ENCODE data around the gene KATNAL1. TPM values are rescaled to one million over a fixed set of nuclear protein-coding genes. Genes with fewer than 3 reads are reported as not detected.

Gene KATNAL1
- total RNA-seq, 1 experiment from 2014 or later, result 11.2 TPM

GRCh38 chr13:30276178-30276577 lies 31.2 kb downstream of the KATNAL1 start:
- Histone ChIP-seq H3K27ac (ENCODE audit: insufficient read length, low read depth, low read length) (no peak overlapping the region), H3K4me1 (ENCODE audit: insufficient read depth, low read length) (no peaks in the 10 kb centered on the region), H3K23me2 (ENCODE audit: insufficient read length, low read depth, low read length, poor library complexity, severe bottlenecking) (no peaks in the 10 kb centered on the region), H3K9me3 (ENCODE audit: control insufficient read depth, low read depth, low read length) (no peaks in the 10 kb centered on the region), H3T11ph (ENCODE audit: low read length) (no peak overlapping the region), H3K4me2 (ENCODE audit: insufficient read depth, insufficient read length, low read length) (no peak overlapping the region), H2BK5ac (ENCODE audit: insufficient read length, low read length) (no peak overlapping the region), H2AFZ (ENCODE audit: low read length) (no peak overlapping the region), H4K5ac (ENCODE audit: insufficient read length, low read depth, low read length) (no peak overlapping the region), H2BK120ac (ENCODE audit: low read depth, low read length, poor library complexity, severe bottlenecking) (no peak overlapping the region), H3K14ac (ENCODE audit: insufficient read depth, low read length) (no peak overlapping the region), H4K20me1 (ENCODE audit: control insufficient read depth, insufficient read depth, insufficient read length) (no peaks in the 10 kb centered on the region), H2AK5ac (ENCODE audit: insufficient read length, low read length) (no peak overlapping the region), H3K79me2 (ENCODE audit: insufficient read depth, low read length) (no peaks in the 10 kb centered on the region), H3K4ac (ENCODE audit: low read depth, low read length) (no peak overlapping the region), H3K23ac (ENCODE audit: insufficient read length, low read depth, low read length) (no peak overlapping the region), H3K79me1 (ENCODE audit: insufficient read depth, low read depth, low read length, poor library complexity, severe bottlenecking) (no peaks in the 10 kb centered on the region), H4K91ac (ENCODE audit: insufficient read length, low read depth, low read length) (no peak overlapping the region), H2BK15ac (ENCODE audit: low read depth, low read length) (no peak overlapping the region), H2BK20ac (ENCODE audit: low read depth, low read length, poor library complexity, severe bottlenecking) (no peak overlapping the region), H3K18ac (ENCODE audit: insufficient read length, low read depth, low read length) (no peak overlapping the region), H3K9ac (ENCODE audit: extremely low read depth, insufficient read length, low read length) (no peak overlapping the region), H3K27me3 (ENCODE audit: insufficient read depth, low read length) (no peaks in the 10 kb centered on the region), H3K56ac (ENCODE audit: insufficient read length, low read depth, low read length) (no peak overlapping the region), H2BK12ac (ENCODE audit: insufficient read length, low read depth, low read length) (no peak overlapping the region), H4K8ac (replicated peaks; ENCODE audit: insufficient read length, low read depth, low read length) (no peak overlapping the region)
- no peaks in the 10 kb centered on the region; a peak in 1 of 4 replicates for H3K4me1 Mint-ChIP-seq
- peaks cover 9 to 33% (median 18%) of the 10 kb centered on the region in 3 experiments; a peak in 6 of 7 replicates for H3K36me3 Mint-ChIP-seq (ENCODE audit: insufficient read depth in 1 of 3, low read depth in 3 of 3)
- no peak overlapping the region for H3K4me3 Mint-ChIP-seq
- H3K9me3 Mint-ChIP-seq, result peaks cover 0 to 2% of the 10 kb centered on the region in 2 experiments; a peak in 2 of 5 replicates
- no peak for DNase-seq
- no CpG with 5 or more reads among the region's 1 CpG for WGBS (ENCODE audit: extremely low coverage, insufficient read length, low lambda C conversion rate)
- no peak for TF ChIP-seq CTCF (conservative IDR thresholded peaks at IDR 0.05)
- H3K27me3 Mint-ChIP-seq (ENCODE audit: low read depth), result no peaks in the 10 kb centered on the region
- H3K27ac Mint-ChIP-seq, result no peak overlapping the region
